ENCODE results near the gene DTX4. TPM values are rescaled to one million over a fixed set of nuclear protein-coding genes. Genes with fewer than 3 reads are reported as not detected.

The DTX4 gene
- total and polyA plus RNA-seq, 3 donors from 2014 or later: 4.5 to 10.2 (median 6.1) TPM

GRCh38 chr11:59174664-59175033 lies 2.7 kb downstream of the DTX4 start:
- WGBS, 2 donors: 81 to 87% methylated on average over 7 of the region's 7 CpGs
- Histone ChIP-seq H3K27ac (no peak overlapping the region), H3K4me3 (no peak overlapping the region), H3K27me3 (no peaks in the 10 kb centered on the region), H3K36me3 (ENCODE audit: low read depth, missing control alignments) (no peaks in the 10 kb centered on the region), H3K4me1 (peaks cover 21% of the 10 kb centered on the region), H3K9me3 (no peaks in the 10 kb centered on the region)
- intact Hi-C loops (cut with DNase I; ENCODE audit: low total_unique reads): loop anchor here (5.0 to 10.0 kb wide), 2 partner anchors 33 to 110 kb away; no protein-coding TSS in a partner anchor
- DNase-seq: no peak
- no peak for TF ChIP-seq POLR2A (IDR thresholded peaks at IDR 0.05)
- no peak for TF ChIP-seq CTCF (IDR thresholded peaks at IDR 0.05)

- DNase-seq: no peak
- TF ChIP-seq POLR2A (IDR thresholded peaks at IDR 0.05) (no peak), CTCF (IDR thresholded peaks at IDR 0.05) (no peak)
- no peak overlapping the region for H3K4me3 ChIP-seq
- no peaks in the 10 kb centered on the region for H3K9me3 ChIP-seq
- WGBS, 2 donors: 53 to 69% methylated on average over 4 of the region's 4 CpGs
- intact Hi-C loops (cut with DNase I; ENCODE audit: low total_unique reads): loop anchor here (10.0 kb wide), 1 partner anchor 110 kb away; no protein-coding TSS in a partner anchor
- no peaks in the 10 kb centered on the region for H3K27me3 ChIP-seq
- H3K27ac ChIP-seq: no peak overlapping the region
- peaks cover 21% of the 10 kb centered on the region for H3K4me1 ChIP-seq
- H3K36me3 ChIP-seq (ENCODE audit: low read depth, missing control alignments): no peaks in the 10 kb centered on the region
Measured at GRCh38 chr11:59175091-59175501, 3.2 kb downstream of the DTX4 start.

- Histone ChIP-seq H3K27me3 (no peaks in the 10 kb centered on the region), H3K4me3 (no peak overlapping the region), H3K4me1 (peaks cover 21% of the 10 kb centered on the region), H3K9me3 (no peaks in the 10 kb centered on the region), H3K36me3 (ENCODE audit: low read depth, missing control alignments) (no peaks in the 10 kb centered on the region), H3K27ac (no peak overlapping the region)
- 92 to 96% methylated on average over 7 of the region's 7 CpGs for WGBS, 2 donors
- DNase-seq: no peak
- intact Hi-C loops (cut with DNase I; ENCODE audit: low total_unique reads): loop anchor here (10.0 kb wide), 1 partner anchor 108 kb away; no protein-coding TSS in a partner anchor
- TF ChIP-seq CTCF (IDR thresholded peaks at IDR 0.05) (no peak), POLR2A (IDR thresholded peaks at IDR 0.05) (no peak)
Measured at GRCh38 chr11:59176330-59176729, 4.4 kb downstream of the DTX4 start.

GRCh38 chr11:59178402-59178801 lies 6.5 kb downstream of the DTX4 start:
- no peak overlapping the region for H3K27ac ChIP-seq
- H3K9me3 ChIP-seq: no peaks in the 10 kb centered on the region
- H3K4me1 ChIP-seq: peaks cover 21% of the 10 kb centered on the region
- no peak for TF ChIP-seq CTCF (IDR thresholded peaks at IDR 0.05)
- no peaks in the 10 kb centered on the region for H3K27me3 ChIP-seq
- H3K36me3 ChIP-seq (ENCODE audit: low read depth, missing control alignments): no peaks in the 10 kb centered on the region
- DNase-seq: no peak
- H3K4me3 ChIP-seq: no peak overlapping the region
- intact Hi-C loops (cut with DNase I; ENCODE audit: low total_unique reads): loop anchor here (10.0 kb wide), 1 partner anchor 106 kb away; no protein-coding TSS in a partner anchor

GRCh38 chr11:59179121-59179520 lies 7.2 kb downstream of the DTX4 start:
- 88 to 92% methylated on average over 2 of the region's 2 CpGs for WGBS, 2 donors
- H3K27me3 ChIP-seq: no peaks in the 10 kb centered on the region
- H3K4me3 ChIP-seq: no peak overlapping the region
- H3K9me3 ChIP-seq: no peaks in the 10 kb centered on the region
- no peak for TF ChIP-seq CTCF (IDR thresholded peaks at IDR 0.05)
- no peak for TF ChIP-seq POLR2A (IDR thresholded peaks at IDR 0.05)
- no peaks in the 10 kb centered on the region for H3K36me3 ChIP-seq (ENCODE audit: low read depth, missing control alignments)
- H3K27ac ChIP-seq: no peak overlapping the region
- peaks cover 15% of the 10 kb centered on the region for H3K4me1 ChIP-seq
- intact Hi-C loops (cut with DNase I; ENCODE audit: low total_unique reads): loop anchor here (10.0 kb wide), 1 partner anchor 106 kb away; no protein-coding TSS in a partner anchor
- DNase-seq: no peak

All from testis (tissue), 3 donors.